HepG2 (cell line): ENCODE measurements around the gene CLRN2. TPM values are rescaled to one million over a fixed set of nuclear protein-coding genes. Genes with fewer than 3 reads are reported as not detected.

Experiments used
- FOSL2 ChIP-seq: sonication (generic); formaldehyde crosslinking; IDR thresholded peaks from 2 replicates; pipeline ENCODE4 v1.4.0; 2020; ENCODE audit warnings: missing genetic modification reagents
- HNF4A ChIP-seq: sonication (generic); formaldehyde crosslinking; IDR thresholded peaks from 2 replicates; pipeline ENCODE4 v1.4.0; 2020; ENCODE audit warnings: missing genetic modification reagents
- HNF4G ChIP-seq, 2 experiments: sonication (generic) in 1 of 2; formaldehyde crosslinking in 1 of 2; IDR thresholded peaks; 2 replicates each; pipeline versions ENCODE4 v1.4.0 to v1.6.1; 2011 to 2020; ENCODE audit warnings: borderline replicate concordance in 2 of 2, low read depth in 2 of 2, mild to moderate bottlenecking in 2 of 2, low read length in 1 of 2, missing genetic modification reagents in 1 of 2, moderate library complexity in 1 of 2
- JUND ChIP-seq: sonication (generic); formaldehyde crosslinking; IDR thresholded peaks from 2 replicates; pipeline ENCODE4 v1.8.0; 2022; ENCODE audit warnings: mild to moderate bottlenecking, missing genetic modification reagents
- KDM1A ChIP-seq: IDR thresholded peaks from 2 replicates; pipeline ENCODE4 v1.6.1; 2016; ENCODE audit warnings: missing compliant biosample characterization
- LCORL ChIP-seq, 2 experiments: fragments of 450-650 bp in 1 of 2; sonication (generic) in 1 of 2; formaldehyde crosslinking in 1 of 2; IDR thresholded peaks; 2 replicates each; pipeline versions ENCODE4 v1.5.0 to v1.6.1; 2017 to 2020; ENCODE audit warnings: antibody characterized with exemption in 1 of 2, missing genetic modification reagents in 1 of 2
- POGZ ChIP-seq: sonication (generic); formaldehyde crosslinking; IDR thresholded peaks from 2 replicates; pipeline ENCODE4 v1.4.0; 2020; ENCODE audit warnings: mild to moderate bottlenecking, missing genetic modification reagents
- RCOR2 ChIP-seq: IDR thresholded peaks from 2 replicates; pipeline ENCODE4 v1.6.1; 2016; ENCODE audit warnings: missing biosample characterization, missing genetic modification reagents
- RFX3 ChIP-seq: IDR thresholded peaks from 2 replicates; pipeline ENCODE4 v1.6.1; 2016; ENCODE audit warnings: missing biosample characterization, missing genetic modification reagents
- RFXAP ChIP-seq: sonication (generic); formaldehyde crosslinking; IDR thresholded peaks from 2 replicates; pipeline ENCODE4 v1.4.0; 2020; ENCODE audit warnings: missing genetic modification reagents, borderline replicate concordance
- RXRA ChIP-seq: sonication (generic); formaldehyde crosslinking; IDR thresholded peaks from 2 replicates; pipeline ENCODE4 v1.5.1; 2020; ENCODE audit warnings: missing genetic modification reagents
- XBP1 ChIP-seq: sonication (generic); formaldehyde crosslinking; IDR thresholded peaks from 2 replicates; pipeline ENCODE4 v1.5.0; 2020; ENCODE audit warnings: missing genetic modification reagents
- ZNF550 ChIP-seq: sonication (generic); formaldehyde crosslinking; IDR thresholded peaks from 2 replicates; pipeline ENCODE4 v1.4.0; 2020; ENCODE audit warnings: mild to moderate bottlenecking, missing genetic modification reagents, borderline replicate concordance
- ZNF75D ChIP-seq: sonication (generic); formaldehyde crosslinking; IDR thresholded peaks from 2 replicates; pipeline ENCODE4 v1.8.1; 2023; ENCODE audit warnings: missing genetic modification reagents, mild to moderate bottlenecking, borderline replicate concordance
- polyA plus RNA-seq, 8 experiments: library from polyadenylated mRNA; depleted of rRNA in 3 of 8; stranded (reverse) in 7 of 8; unstranded in 1 of 8; fragments of >200 nt; fragmentation: Illumina TruSeq in 4 of 8; extraction: Trizol in 4 of 8; gene quantifications; 2 replicates each; pipeline versions ENCODE4 v1.2.1 to v1.2.3, GENCODE V29; 2011 to 2016; ENCODE audit warnings: low read depth in 4 of 8, missing spikeins in 1 of 8, mixed read lengths in 1 of 8; ENCODE audit not compliant: insufficient read depth in 1 of 8
- total RNA-seq, 5 experiments: library from RNA; depleted of rRNA; stranded (reverse); fragments of >200 nt; fragmentation: Illumina TruSeq; extraction: Trizol; gene quantifications; 2 replicates each; pipeline ENCODE4 v1.2.3, GENCODE V29; 2016; ENCODE audit warnings: low read depth in 1 of 5
- TF ChIP-seq, protein P1 (sequence below): sonication (generic); formaldehyde crosslinking; IDR thresholded peaks from 2 replicates; pipeline ENCODE4 v1.5.0; 2020; ENCODE audit warnings: missing genetic modification reagents
- TF ChIP-seq, protein P2 (sequence below): sonication (generic); formaldehyde crosslinking; IDR thresholded peaks from 2 replicates; pipeline ENCODE4 v1.8.1; 2023; ENCODE audit warnings: mild to moderate bottlenecking, inconsistent platforms, moderate library complexity, missing genetic modification reagents, borderline replicate concordance
- TF ChIP-seq, protein P3 (sequence below): sonication (generic); formaldehyde crosslinking; IDR thresholded peaks from 2 replicates; pipeline ENCODE4 v1.4.0; 2020; ENCODE audit warnings: low read depth, missing genetic modification reagents
- TF ChIP-seq, protein P4 (sequence below): IDR thresholded peaks from 2 replicates; pipeline ENCODE4 v1.4.0; 2020; ENCODE audit warnings: mild to moderate bottlenecking, missing genetic modification reagents

Gene CLRN2
- total and polyA plus RNA-seq, 2 of the 13 experiments (the other 11 are each of a cell fraction or from before 2014, with no cell fraction given), result not detected

DNA sequence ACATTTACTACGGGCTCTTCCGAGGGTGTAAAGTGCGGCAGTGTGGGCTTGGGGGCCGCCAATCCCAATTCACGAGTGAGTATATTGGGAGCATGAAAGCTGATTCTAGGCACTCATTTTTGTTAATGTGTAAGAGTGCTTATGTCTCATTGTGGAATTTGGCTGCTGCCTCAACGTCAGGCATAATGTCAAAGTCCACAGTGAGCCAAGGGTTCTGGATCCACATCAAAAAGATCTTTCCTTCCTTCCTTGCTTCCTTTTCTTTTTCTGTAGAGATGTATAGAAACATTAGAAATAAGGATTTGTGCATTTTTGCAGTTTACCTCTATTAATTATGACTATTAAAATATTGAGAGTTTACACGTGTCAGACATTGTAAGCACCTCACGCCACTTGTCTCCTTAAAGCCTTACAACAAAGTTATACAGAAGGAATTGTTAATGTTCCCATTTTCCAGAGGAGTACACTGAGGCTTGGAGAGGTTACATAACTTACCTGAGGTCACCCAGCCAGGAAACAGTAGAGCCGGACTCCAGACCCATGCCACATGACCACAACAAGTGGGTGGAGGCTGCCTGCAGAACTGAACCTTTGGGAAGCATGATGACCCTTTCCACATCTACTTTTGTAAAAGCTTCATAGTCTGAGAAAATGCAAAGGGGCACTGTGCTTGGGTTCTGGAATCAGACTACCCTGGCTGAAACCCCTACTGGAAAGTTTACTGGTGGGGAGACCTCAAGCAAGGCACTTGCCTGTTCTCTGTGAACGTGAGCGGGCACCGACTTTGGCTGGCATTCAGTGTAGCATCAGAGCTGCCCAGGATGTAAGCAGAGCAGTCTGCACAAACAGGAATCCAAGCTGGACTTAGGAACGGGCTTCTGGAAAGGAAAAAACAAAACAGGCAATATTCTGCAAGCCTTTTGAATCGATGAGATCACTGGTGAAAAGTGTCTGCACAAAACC is 761 bp downstream of the CLRN2 start (continued):
- no peak for TF ChIP-seq LCORL (IDR thresholded peaks at IDR 0.05)
- TF ChIP-seq LCORL (CRISPR knock-in tag; IDR thresholded peaks at IDR 0.05), result 0 out of 2 replicates have a peak, but pooled peaks have one; percentile 22
- TF ChIP-seq, protein P1, sequence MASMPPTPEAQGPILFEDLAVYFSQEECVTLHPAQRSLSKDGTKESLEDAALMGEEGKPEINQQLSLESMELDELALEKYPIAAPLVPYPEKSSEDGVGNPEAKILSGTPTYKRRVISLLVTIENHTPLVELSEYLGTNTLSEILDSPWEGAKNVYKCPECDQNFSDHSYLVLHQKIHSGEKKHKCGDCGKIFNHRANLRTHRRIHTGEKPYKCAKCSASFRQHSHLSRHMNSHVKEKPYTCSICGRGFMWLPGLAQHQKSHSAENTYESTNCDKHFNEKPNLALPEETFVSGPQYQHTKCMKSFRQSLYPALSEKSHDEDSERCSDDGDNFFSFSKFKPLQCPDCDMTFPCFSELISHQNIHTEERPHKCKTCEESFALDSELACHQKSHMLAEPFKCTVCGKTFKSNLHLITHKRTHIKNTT, result no peak
- 0 out of 2 replicates have a peak, but pooled peaks have one; percentile 13 for TF ChIP-seq HNF4G (IDR thresholded peaks at IDR 0.05; ENCODE audit: borderline replicate concordance, low read depth, low read length)
- no peak for TF ChIP-seq HNF4G (CRISPR knock-in tag; IDR thresholded peaks at IDR 0.05; ENCODE audit: borderline replicate concordance, low read depth)
- TF ChIP-seq XBP1 (CRISPR knock-in tag), result no peak
- TF ChIP-seq HNF4A, result peak; percentile 38
- no peak for TF ChIP-seq RFXAP
- peak; percentile 66; the same call in 1 of the 2 replicates for TF ChIP-seq POGZ (CRISPR knock-in tag)
- no peak for TF ChIP-seq ZNF75D
- TF ChIP-seq, protein P2, sequence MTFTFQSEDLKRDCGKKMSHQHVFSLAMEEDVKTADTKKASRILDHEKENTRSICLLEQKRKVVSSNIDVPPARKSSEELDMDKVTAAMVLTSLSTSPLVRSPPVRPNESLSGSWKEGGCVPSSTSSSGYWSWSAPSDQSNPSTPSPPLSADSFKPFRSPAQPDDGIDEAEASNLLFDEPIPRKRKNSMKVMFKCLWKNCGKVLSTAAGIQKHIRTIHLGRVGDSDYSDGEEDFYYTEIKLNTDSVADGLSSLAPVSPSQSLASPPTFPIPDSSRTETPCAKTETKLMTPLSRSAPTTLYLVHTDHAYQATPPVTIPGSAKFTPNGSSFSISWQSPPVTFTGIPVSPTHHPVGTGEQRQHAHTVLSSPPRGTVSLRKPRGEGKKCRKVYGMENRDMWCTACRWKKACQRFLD (CRISPR knock-in tag), result no peak
- no peak for TF ChIP-seq RXRA (CRISPR knock-in tag)
- TF ChIP-seq RCOR2 (CRISPR knock-in tag), result peak; percentile 97
- peak; percentile 93 for TF ChIP-seq KDM1A
- TF ChIP-seq, protein P3, sequence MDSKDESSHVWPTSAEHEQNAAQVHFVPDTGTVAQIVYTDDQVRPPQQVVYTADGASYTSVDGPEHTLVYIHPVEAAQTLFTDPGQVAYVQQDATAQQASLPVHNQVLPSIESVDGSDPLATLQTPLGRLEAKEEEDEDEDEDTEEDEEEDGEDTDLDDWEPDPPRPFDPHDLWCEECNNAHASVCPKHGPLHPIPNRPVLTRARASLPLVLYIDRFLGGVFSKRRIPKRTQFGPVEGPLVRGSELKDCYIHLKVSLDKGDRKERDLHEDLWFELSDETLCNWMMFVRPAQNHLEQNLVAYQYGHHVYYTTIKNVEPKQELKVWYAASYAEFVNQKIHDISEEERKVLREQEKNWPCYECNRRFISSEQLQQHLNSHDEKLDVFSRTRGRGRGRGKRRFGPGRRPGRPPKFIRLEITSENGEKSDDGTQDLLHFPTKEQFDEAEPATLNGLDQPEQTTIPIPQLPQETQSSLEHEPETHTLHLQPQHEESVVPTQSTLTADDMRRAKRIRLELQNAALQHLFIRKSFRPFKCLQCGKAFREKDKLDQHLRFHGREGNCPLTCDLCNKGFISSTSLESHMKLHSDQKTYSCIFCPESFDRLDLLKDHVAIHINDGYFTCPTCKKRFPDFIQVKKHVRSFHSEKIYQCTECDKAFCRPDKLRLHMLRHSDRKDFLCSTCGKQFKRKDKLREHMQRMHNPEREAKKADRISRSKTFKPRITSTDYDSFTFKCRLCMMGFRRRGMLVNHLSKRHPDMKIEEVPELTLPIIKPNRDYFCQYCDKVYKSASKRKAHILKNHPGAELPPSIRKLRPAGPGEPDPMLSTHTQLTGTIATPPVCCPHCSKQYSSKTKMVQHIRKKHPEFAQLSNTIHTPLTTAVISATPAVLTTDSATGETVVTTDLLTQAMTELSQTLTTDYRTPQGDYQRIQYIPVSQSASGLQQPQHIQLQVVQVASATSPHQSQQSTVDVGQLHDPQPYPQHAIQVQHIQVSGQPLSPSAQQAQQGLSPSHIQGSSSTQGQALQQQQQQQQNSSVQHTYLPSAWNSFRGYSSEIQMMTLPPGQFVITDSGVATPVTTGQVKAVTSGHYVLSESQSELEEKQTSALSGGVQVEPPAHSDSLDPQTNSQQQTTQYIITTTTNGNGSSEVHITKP, result no peak
- no peak for TF ChIP-seq FOSL2 (CRISPR knock-in tag)
- TF ChIP-seq RFX3 (CRISPR knock-in tag), result no peak
- TF ChIP-seq, protein P4, sequence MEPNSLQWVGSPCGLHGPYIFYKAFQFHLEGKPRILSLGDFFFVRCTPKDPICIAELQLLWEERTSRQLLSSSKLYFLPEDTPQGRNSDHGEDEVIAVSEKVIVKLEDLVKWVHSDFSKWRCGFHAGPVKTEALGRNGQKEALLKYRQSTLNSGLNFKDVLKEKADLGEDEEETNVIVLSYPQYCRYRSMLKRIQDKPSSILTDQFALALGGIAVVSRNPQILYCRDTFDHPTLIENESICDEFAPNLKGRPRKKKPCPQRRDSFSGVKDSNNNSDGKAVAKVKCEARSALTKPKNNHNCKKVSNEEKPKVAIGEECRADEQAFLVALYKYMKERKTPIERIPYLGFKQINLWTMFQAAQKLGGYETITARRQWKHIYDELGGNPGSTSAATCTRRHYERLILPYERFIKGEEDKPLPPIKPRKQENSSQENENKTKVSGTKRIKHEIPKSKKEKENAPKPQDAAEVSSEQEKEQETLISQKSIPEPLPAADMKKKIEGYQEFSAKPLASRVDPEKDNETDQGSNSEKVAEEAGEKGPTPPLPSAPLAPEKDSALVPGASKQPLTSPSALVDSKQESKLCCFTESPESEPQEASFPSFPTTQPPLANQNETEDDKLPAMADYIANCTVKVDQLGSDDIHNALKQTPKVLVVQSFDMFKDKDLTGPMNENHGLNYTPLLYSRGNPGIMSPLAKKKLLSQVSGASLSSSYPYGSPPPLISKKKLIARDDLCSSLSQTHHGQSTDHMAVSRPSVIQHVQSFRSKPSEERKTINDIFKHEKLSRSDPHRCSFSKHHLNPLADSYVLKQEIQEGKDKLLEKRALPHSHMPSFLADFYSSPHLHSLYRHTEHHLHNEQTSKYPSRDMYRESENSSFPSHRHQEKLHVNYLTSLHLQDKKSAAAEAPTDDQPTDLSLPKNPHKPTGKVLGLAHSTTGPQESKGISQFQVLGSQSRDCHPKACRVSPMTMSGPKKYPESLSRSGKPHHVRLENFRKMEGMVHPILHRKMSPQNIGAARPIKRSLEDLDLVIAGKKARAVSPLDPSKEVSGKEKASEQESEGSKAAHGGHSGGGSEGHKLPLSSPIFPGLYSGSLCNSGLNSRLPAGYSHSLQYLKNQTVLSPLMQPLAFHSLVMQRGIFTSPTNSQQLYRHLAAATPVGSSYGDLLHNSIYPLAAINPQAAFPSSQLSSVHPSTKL (CRISPR knock-in tag), result peak; percentile 27; the same call in 1 of the 2 replicates
- TF ChIP-seq ZNF550 (CRISPR knock-in tag), result no peak
- 0 out of 2 replicates have a peak, but pooled peaks have one; percentile 21 for TF ChIP-seq JUND (CRISPR knock-in tag)
